Mucosa of descending colon (tissue), 3 donors: ENCODE measurements around the gene CAMK2B. TPM values are rescaled to one million over a fixed set of nuclear protein-coding genes. Genes with fewer than 3 reads are reported as not detected.

Experiments used
- ATAC-seq: fragments of 200-7000 bp; cut with Tn5 transposase; one replicate; pipeline ENCODE4 v1.9.1; 2020; ENCODE audit warnings: mild to moderate bottlenecking, moderate library complexity
- DNase-seq, 3 donors: peaks; one replicate each; pipeline ENCODE4 v3.0.0-alpha.2; 2020
- H3K36me3 ChIP-seq: fragments of 200-600 bp; one replicate; pipeline ENCODE4 v1.8.0; 2021; ENCODE audit warnings: low read depth, mild to moderate bottlenecking
- H3K4me1 ChIP-seq: fragments of 200-600 bp; one replicate; pipeline ENCODE4 v1.8.0; 2021; ENCODE audit warnings: low read depth, mild to moderate bottlenecking
- H3K4me3 ChIP-seq: fragments of 200-600 bp; one replicate; pipeline ENCODE4 v1.8.0; 2021; ENCODE audit warnings: mild to moderate bottlenecking
- H3K9me3 ChIP-seq: fragments of 200-600 bp; one replicate; pipeline ENCODE4 v1.8.0; 2021; ENCODE audit warnings: mild to moderate bottlenecking
- CTCF ChIP-seq: fragments of 200-600 bp; IDR thresholded peaks from one replicate; pipeline ENCODE4 v1.8.0; 2022; ENCODE audit warnings: antibody characterized with exemption, mild to moderate bottlenecking
- intact Hi-C, 2 donors: fragments of 100-400 bp; cut with DNase I in 1 of 2; cut with micrococcal nuclease in 1 of 2; formaldehyde crosslinking; loops; one replicate each; pipeline versions ENCODE4 v1.11.0 to v1.11.1; 2022; cut with DNase I, micrococcal nuclease
- total RNA-seq, 3 donors: library from RNA; stranded (reverse); fragmentation: NEBNext Ultra II Directional in 2 of 3; extraction: Animal tissue kit (Norgen Biotek cat#: 25700) in 2 of 3; gene quantifications; one replicate each; pipeline versions ENCODE4 v1.2.1 to v1.2.4, GENCODE V29; 2021 to 2023
- donor health status: DM: no; HTN: no; CAD: no; lungs with moderate emphysema.
- donor health status: DM: no; HTN: no; CAD: no.
- donor health status: DM: no; HTN: yes; CAD: no.

CAMK2B gene
- total RNA-seq, 3 donors from 2014 or later: 0.35 to 2.2 (median 0.87) TPM

GRCh38 chr7:44283381-44284211 lies 41.8 kb downstream of the CAMK2B start:
- DNase-seq: peak in 2 of 3 donors; percentile 3 to 20
- Histone ChIP-seq H3K9me3 (no peaks in the 10 kb centered on the region), H3K4me3 (no peak overlapping the region), H3K36me3 (no peaks in the 10 kb centered on the region), H3K4me1 (no peaks in the 10 kb centered on the region)
- TF ChIP-seq CTCF: no peak
- ATAC-seq: no peak
- intact Hi-C loops: no loop called here

- DNase-seq (peak in 2 of 3 donors; percentile 4 to 20), ATAC-seq (no peak)
- TF ChIP-seq CTCF: no peak
- Histone ChIP-seq H3K4me1 (no peaks in the 10 kb centered on the region), H3K36me3 (no peaks in the 10 kb centered on the region), H3K4me3 (no peak overlapping the region), H3K9me3 (no peaks in the 10 kb centered on the region)
- intact Hi-C loops: no loop called here
These were observed 42.7 kb downstream of the CAMK2B start for GRCh38 chr7:44282601-44283171.

GRCh38 chr7:44281811-44282600 lies 43.4 kb downstream of the CAMK2B start:
- Histone ChIP-seq H3K9me3 (no peaks in the 10 kb centered on the region), H3K4me3 (no peak overlapping the region), H3K4me1 (no peaks in the 10 kb centered on the region), H3K36me3 (no peaks in the 10 kb centered on the region)
- intact Hi-C loops: no loop called here
- DNase-seq (peak in 2 of 3 donors; percentile 7 to 35), ATAC-seq (no peak)
- TF ChIP-seq CTCF: no peak

- no peak for TF ChIP-seq CTCF
- intact Hi-C loops: no loop called here
- no peaks in the 10 kb centered on the region for H3K4me1 ChIP-seq
- peak in 2 of 3 donors; percentile 9 to 40 for DNase-seq
- no peak for ATAC-seq
- H3K4me3 ChIP-seq: no peak overlapping the region
- H3K36me3 ChIP-seq: no peaks in the 10 kb centered on the region
- H3K9me3 ChIP-seq: no peaks in the 10 kb centered on the region
These were observed 44.2 kb downstream of the CAMK2B start for GRCh38 chr7:44280993-44281721.

- Histone ChIP-seq H3K4me3 (no peak overlapping the region), H3K4me1 (no peaks in the 10 kb centered on the region), H3K9me3 (no peaks in the 10 kb centered on the region), H3K36me3 (no peaks in the 10 kb centered on the region)
- intact Hi-C loops: no loop called here
- peak in 1 of 3 donors; percentile 9 for DNase-seq
- TF ChIP-seq CTCF: no peak
- no peak for ATAC-seq
These were observed 44.8 kb downstream of the CAMK2B start for GRCh38 chr7:44280636-44280992.
